ENCODE measurements around the gene GABRB3.
"Not testable (repeated sequence)": the region's sequence is repeated elsewhere in the genome, so short reads cannot be mapped to it uniquely, and the experiment has no call there.

GABRB3 gene

DNA sequence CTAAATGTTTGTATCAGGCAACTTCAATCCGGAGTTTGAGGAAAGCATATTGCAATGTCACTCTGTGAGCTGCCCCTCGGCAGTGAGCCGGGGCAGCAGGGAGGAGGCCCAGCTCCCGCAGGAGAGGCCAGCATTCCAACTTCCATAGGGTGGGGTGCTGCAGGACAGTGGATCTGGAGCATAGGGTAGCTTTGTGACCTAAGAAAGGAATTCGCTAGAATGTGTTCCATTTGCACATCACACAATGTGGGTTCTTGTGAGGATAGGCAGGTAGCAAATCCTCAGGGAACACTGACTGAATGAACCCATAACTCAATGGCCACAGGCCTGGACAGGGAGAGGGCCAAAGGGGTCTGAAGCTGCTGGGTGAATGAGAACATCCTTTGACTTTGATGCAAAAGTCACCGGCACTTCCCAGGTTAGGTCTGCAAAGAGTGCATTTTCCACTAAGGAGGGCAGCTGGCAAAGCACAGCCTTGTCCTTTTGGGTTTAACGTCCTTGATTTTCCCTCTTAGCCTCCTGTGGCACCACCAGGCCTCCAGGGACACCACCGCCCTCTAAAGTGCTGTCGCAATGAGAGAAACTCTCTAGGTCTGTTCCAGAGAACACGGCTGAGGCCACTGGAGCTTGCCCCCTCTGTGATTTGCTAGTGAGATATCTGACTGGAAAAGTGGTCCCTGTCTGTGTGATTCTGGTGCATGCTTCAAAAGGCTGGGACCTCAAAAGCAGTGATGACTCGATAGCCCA is 36.2 kb downstream of the GABRB3 start:
- DNase-seq (ENCODE audit: low read depth, low spot score), result peak; percentile 60

DNA sequence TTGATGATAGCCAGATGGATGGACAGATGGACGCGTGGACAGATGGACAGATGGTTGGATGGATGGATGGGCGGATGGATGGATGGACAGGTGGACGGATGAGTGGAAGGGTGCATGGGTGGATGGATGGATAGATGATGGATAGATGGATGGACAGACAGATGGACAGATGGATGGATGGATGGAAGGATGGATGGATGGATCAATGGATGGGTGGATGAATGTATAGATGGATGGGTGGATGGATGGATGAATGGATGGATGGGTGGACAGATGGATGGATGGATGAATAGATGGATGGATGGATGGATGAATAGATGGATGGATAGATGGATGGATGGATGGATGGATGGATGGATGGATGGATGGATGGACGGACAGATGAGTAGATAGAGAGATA is 40.9 kb downstream of the GABRB3 start:
- no peak for DNase-seq (ENCODE audit: low read depth, low spot score)

DNA sequence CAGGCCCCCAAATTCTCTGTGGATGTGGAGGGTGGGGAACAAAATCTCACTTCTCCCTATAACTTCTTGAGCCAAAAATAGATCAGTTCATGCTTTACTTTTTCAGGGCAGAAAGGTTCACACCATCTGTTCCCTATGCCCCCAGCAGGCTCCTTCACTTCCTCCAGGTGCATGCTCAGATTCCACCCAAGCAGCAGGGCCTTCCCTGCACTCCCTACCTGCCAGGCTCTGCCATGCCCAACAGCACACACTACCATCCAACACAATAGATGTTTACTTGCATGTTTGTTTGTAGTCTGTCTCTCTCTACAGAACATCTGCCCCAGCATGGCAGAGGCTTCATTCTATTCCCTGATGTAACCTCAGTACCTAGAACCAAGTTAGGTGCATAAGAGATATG is 43.3 kb downstream of the GABRB3 start:
- DNase-seq (ENCODE audit: low read depth, low spot score), result no peak

DNA sequence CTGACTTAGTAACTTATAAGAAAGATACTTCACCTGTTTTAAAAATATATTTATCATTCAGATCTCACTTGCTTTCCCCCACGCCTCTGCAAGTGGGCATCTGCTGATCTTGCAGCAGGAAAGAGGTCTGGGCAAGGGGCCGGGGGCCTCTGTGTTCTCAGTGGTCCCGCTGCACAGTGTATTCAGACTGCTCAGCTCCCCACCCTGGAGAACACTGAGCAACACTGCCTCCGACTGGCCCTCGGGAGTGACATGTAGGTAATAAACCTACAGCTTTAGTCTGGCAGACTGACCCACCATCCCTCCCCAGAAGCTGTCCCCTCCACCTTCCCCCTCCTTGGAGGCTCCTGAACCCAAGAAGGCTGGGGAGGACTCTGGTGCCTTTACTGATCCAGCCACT is 43.8 kb downstream of the GABRB3 start:
- no peak for DNase-seq (ENCODE audit: low read depth, low spot score)

DNA sequence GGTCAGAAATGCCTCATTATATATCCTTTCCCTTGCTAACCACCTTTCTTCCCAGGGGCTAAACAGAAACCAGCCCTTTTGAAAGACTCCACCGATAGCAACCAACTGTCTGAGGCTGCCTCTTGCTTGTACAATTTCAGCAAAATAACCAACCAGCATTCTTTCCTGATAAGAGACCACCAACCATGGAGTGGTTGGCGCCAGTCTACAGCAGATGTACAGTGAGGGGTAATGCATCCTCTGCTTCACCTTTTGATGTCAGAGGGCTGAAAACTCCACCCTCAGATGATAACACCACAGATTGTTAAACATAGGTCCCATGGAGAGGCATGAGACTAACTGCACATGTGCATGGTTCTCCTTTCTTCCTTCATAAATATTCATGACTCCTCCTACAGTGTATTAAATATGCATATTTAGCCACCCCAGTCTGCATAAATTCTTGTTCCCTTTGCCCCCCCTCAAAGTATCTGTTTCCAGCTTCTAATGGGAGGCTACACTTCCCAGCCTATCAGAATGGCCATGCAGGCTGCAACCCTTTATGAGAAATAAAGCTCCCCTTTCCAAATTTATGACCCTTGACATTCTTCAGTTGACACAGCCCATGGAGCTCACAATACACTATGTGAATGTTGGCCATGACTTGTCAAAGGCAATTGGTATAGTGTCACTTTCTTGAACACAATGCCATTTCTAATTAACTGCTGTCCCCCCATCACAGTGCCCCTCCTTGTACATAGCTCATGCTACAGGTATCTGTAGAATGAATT is 48.3 kb downstream of the GABRB3 start:
- DNase-seq (ENCODE audit: low read depth, low spot score), result no peak

DNA sequence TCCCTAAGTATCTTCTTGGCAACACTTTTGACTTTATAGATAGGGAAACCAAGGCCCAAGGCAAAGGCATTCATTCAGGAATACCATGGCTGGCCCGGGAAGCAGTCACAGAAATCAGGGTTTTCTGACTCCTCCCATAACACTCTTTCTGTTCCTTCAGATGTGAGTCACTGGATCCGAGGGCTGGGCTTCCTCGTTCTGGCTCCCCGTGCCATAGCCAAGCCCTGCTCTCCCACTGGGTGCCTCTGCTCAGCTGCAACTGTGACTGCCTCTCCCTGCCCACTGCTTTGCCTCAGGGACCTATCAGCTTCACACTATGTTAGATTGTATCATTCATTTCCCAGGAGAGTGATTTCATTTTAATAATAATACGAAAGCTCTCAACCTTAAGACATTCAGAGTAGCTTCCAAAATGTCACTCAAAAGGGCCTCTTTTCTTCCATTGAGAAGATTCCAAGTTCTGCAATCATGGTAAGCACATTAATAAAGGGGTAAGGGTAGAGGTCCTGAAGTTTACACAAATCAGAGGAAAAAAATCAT is 50.2 kb downstream of the GABRB3 start:
- DNase-seq (ENCODE audit: low read depth, low spot score), result no peak

DNA sequence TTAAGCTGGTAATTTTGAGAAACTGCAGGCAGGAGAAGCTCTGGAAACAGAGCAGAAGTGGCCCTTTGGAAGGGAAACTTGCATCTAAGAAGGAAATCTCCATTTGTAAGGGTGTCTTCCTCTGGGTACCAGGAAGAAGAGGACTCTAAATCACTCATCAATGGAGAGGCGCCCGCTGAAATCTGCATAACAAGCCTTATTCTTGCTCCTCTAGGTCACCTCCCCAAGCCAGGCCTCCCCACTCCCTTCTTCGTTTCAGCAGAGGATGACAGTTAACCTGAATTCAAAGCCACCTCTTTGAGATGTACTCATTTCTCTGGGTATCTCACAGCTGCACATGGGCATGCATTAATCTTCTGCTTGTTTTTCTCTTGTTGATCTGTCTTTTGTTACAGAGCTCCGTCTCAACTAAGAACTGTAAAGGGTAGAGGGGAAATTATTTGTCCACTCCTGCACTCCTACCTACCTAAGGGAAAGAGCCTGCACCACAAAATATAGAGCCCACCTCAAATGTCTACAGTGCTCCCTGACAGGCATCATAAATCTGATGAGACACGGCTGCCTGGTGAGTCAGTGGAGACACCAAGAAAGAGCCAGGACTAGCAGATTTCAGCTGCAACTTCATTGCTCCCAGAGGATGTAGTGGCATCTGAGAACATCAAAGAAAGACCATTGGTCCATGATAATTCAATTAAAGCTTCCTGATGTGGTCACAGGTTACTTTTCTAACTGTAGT is 51.5 kb downstream of the GABRB3 start:
- DNase-seq (ENCODE audit: low read depth, low spot score), result peak; percentile 76

DNA sequence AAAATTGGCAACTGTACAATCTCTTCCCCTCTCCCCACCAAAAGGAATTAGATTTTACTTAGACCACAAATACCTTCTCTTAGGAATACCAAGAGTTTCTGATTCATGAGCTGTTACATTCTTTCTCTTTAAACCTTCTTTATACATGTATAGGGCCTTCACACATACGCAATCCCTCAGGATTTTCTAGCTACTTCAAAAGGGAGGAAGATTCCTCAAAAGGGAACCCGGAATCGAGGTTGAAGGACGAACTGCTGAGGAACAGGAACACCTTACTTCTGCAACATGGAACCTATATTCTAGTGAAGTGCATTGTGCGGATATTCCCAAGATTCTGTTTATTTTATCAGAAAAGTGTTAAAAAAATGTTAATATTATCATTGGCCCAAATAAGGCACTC is 52.3 kb downstream of the GABRB3 start:
- DNase-seq (ENCODE audit: low read depth, low spot score), result no peak

DNA sequence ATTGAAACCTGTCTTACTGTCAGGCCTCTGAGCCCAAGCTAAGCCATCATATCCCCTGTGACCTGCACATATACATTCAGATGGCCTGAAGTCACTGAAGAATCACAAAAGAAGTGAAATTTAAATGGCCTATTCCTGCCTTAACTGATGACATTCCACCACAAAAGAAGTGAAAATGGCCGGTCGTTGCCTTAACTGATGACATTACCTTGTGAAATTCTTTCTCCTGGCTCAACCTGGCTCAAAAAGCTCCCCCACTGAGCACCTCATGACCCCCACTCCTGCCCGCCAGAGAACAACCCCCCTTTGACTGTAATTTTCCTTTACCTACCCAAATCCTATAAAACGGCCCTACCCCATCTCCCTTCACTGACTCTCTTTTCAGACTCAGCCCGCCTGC is 53.0 kb downstream of the GABRB3 start:
- DNase-seq (ENCODE audit: low read depth, low spot score), result not testable (repeated sequence)

DNA sequence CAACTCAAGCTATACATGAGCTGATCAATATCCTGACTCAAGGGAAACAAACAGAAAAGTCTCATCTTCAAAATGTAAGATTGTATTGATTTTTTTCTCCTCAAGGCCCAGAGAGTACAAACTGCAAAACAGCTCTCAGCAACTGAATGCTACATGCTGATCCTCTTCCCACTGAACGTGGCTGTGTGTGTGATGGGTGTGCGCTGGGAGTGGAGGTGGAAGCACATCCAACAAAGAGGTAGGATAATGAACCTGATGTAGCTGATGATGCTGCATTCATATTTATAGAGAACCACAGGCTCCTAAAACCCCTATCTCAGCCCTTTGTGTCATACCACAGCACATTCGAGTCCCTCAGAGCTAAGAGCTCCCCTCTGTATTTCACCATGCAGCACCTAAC is 56.8 kb downstream of the GABRB3 start:
- no peak for DNase-seq (ENCODE audit: low read depth, low spot score)

DNA sequence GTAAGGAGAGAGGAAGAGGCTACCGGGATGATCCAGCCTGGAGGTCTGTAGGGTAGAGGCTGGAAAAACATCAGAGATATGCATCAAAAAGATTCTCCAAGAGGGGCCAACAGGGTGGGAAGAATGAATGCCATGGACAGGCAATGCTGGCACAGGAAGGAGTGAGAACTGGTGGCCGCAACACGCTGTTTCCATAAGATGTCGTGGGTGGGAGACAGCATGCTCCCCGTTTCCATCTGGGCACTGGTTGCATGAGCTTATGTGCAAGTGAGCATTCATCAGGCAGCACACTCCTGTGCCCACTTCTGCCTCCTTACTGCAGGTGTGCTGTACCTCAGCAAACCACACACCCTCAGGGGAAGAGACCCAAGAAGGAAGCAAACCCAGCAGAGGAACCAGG is 59.4 kb downstream of the GABRB3 start:
- DNase-seq (ENCODE audit: low read depth, low spot score), result no peak

DNA sequence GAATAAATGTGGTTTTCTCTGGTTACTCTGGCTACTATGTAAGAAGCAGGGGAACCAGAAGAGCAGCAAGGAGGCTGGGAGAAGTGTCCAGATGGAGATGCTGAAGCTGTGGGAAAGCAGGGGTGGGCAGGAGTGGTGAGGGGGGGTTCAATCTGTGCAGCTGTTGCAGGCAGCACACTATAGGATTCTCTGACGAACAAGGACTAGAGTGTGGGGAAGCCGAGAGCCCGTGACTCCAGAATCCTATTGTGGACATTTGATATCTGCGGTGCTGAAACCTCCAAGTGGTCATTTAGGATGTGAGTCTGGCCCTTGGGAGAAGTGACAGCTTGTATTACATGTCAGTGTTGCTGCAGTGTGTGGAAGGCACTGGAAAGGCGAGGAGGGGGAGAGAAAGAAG is 60.5 kb downstream of the GABRB3 start:
- DNase-seq (ENCODE audit: low read depth, low spot score), result no peak

DNA sequence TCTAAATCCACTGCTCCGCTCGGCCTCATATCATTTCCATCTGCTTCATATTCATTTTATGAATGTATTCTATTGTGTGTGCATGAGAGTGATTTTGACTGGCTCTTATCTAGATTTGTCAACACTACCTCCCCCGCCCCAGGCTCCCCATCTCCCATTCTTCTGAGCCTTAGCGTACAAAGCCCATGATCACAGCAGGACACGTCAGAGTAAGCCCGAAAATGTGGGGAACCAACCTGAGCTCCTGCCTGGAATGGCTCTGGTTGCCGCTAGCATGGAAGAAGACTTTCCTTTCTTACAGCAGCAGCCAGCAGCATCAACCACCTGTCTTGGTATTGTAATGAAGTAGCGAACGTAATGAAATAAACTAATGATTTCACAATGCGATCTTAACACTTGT is 61.4 kb downstream of the GABRB3 start:
- no peak for DNase-seq (ENCODE audit: low read depth, low spot score)

DNA sequence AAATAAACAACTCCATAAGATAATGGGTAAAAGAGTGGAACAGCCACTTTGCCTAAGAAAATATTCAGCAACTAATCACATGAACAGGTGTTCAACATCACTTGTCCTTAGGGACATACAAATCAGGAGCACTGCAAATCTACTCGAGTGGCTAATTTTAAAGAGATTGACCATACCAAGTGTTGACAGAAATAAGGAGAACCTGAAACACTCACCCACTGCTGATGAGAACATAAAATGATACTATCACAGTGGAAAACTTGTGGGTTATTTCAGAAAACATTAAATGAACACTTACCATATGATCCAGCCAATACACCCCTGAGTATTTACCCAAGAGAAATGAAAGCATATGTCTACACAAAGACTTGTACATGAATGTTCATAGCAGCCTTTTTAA is 70.5 kb downstream of the GABRB3 start:
- DNase-seq (ENCODE audit: low read depth, low spot score), result no peak

DNA sequence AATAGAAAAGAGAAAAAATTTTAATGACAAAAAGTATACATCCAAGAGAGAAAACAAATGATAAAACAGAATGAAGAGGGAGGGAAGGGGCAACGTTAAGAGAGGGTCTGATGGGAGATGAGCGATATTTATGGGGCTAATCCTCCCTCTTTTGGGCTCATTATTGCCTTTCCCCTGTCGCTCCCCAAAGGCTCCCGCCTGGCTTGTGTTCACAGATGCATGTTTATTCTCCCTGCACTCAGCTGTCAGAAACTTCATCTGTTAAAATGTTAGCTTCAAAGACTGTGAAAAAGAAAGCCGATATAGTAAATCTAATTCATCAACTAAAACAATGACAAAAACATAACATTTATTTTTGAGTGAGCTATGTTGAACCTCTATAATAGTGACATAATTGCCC is 74.3 kb downstream of the GABRB3 start:
- DNase-seq (ENCODE audit: low read depth, low spot score), result no peak

DNA sequence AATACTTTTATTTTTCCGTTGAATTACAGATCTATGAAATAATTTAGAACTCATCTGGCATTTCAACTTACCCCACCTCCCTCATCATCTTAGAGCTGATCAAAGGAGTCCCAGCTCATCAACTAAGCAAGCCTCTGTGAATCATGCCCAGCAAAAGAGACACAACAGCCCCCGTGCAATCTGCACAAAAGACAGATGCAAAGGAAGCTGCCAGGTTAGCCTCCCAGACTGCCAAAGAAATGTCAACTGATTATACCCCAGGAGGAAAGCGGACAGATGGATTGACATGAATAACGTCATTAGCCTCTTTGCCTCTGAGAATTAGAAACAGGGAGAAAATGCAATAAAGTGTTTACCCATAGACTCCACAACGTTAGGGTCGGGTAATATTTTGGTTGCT is 75.0 kb downstream of the GABRB3 start:
- no peak for DNase-seq (ENCODE audit: low read depth, low spot score)

DNA sequence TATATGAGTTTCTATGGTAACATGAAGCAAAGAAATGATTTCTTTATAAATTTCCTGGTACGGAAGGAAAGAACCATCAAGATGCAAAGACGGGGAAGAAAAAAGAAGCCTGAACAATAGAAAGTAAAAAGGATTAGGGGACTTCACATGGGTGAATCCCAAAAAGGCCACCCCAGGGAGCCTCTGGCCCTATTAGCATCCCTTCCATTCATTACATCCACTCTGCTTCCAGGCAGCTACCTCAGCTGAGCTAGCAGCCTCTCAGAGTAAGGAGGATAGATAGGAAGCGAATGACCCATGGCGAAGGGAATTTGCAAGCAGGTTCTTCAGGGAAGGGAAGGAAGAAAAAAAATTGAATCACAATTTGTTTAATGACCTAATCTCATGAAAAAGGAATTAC is 81.6 kb downstream of the GABRB3 start:
- peak; percentile 87 for DNase-seq (ENCODE audit: low read depth, low spot score)

DNA sequence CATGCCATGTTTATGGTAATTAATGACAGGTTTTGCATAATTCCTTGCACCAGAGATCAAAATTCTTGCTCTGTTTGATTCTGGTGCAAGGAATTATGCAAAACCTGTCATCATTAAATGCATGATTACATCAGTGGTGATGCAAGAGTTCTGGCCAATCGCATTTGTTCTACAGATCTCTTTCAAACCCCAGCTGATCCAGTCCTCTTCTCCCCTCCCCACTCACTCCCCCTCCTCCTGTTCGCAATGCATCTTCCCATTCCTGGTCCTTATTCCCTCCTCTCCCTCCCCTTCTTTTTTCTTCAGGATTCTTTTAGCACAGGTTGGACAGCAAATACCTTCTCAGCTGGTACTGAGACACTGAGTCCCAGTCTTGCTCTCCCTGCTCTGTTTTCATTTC is 82.1 kb downstream of the GABRB3 start:
- DNase-seq (ENCODE audit: low read depth, low spot score), result peak; percentile 59

DNA sequence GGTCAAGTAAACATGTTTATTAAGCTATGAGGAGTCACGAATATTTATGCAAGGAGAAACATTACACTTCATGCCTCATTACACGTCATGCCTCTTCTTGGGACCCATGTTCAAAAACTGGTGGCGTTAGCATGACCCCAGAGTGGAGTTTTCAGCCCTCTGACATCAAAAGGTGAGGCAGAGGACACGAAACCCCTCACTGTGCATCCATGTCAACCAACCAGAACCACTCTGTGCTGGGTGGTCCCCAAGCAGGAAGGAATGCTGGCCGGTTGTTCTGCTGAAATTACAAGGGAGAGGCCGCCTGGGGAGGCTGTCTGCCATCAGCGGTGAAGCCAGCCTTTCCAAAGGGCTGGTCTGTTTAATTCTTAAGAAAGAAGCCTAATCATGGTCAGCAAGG is 83.4 kb downstream of the GABRB3 start:
- DNase-seq (ENCODE audit: low read depth, low spot score), result no peak

DNA sequence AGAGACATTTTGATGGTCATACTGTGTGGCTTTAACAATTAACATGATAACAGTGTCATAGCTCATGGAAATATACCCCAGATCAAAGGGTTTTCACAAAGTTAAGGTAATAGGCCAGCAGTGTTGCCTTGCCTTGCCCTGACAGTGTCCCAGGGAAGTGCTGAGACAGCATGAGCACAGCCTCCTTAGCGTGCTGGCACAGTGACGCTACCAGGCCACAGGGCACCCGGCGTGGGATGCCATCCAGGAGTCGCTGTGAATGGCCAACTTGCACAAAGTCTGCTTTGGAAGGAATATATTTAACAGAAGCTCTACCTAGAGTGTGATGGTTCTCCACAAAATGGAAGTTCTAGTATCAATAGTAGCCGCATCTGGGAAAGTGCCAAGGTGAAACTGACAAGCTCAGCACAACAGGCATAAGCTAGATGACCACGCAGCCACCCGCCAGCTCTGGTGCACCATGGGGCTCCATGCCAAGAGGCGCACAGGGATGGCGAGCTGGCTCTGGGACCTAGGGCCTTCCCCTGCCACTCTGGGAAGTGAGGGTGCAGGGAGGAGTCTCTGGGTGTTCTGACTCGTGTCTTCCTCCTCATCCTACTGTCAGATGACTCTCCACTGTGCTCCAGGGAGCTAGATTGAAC is 86.2 kb downstream of the GABRB3 start:
- DNase-seq (ENCODE audit: low read depth, low spot score), result no peak

DNA sequence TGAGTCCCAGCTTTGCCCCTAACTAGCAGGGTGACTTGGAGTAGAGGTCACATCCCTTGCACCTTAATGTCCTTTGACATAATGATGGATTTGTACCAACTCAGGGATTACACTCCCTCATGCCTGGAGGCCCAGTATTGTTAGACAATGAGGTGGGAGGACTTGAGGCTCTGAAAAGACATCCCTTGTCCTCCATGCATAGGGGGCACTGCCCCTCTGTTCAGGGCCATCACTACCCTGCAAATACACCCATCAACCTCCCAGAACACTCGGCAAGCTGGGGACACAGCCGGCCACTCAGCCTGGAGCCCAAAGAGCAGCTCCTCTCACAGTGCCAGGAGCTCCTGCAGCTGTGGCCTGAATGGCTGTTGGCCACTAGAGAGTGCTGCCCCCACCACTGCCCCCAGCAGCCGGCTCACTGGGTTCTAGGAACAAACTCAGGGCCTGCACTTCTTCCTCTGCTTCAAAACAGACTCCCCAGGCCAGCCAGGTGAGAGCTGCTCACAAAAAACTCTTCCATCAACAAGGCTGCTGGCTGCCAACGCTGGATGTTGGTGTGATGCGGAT is 90.2 kb downstream of the GABRB3 start:
- no peak for DNase-seq (ENCODE audit: low read depth, low spot score)

DNA sequence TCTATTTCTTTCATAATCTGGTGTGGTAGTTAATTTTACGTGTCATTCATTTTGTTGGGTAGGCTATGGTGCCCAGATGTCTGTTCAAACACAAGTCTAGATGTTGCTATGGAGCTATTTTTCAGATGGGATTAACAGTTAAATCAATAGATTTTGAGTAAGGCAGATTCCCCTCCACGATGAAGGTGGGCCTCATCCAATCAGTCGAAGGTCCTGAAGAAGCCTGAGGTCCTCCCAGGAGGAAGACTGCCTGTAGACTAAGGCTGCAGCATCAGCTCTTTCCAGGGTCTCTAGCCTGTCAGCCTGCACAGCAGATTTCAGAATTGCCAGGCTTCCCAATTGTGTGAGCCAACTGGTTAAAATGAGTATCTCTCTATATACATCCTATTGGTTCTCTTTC is 92.9 kb downstream of the GABRB3 start:
- no peak for DNase-seq (ENCODE audit: low read depth, low spot score)

Data from iPS DF 19.7 (cell line).